K562 (cell line): ENCODE measurements around the gene TTC38. TPM values are rescaled to one million over a fixed set of nuclear protein-coding genes. Genes with fewer than 3 reads are reported as not detected.

ENCODE experiments used
- CHAMP1 ChIP-seq: fragments of 450-650 bp; IDR thresholded peaks from 2 replicates; pipeline ENCODE4 v1.6.1; 2016; ENCODE audit warnings: mild to moderate bottlenecking
- CUX1 ChIP-seq: fragments of 200-800 bp; sonication (Bioruptor generic); IDR thresholded peaks from 2 replicates; pipeline ENCODE4 v1.6.1; 2016; ENCODE audit warnings: missing genetic modification characterization, missing compliant biosample characterization
- FIP1L1 ChIP-seq: fragments of 200-400 bp; formaldehyde crosslinking; IDR thresholded peaks from 2 replicates; pipeline ENCODE4 v1.6.1; 2018; ENCODE audit warnings: mild to moderate bottlenecking, low read depth, low read length; ENCODE audit not compliant: poor library complexity, severe bottlenecking
- FOSL1 ChIP-seq: fragments of 200-800 bp; sonication (Bioruptor generic); conservative IDR thresholded peaks from 2 replicates; pipeline ENCODE4 v1.6.1; 2016; ENCODE audit warnings: missing genetic modification characterization, missing compliant biosample characterization
- HDAC8 ChIP-seq: fragments of 450-650 bp; IDR thresholded peaks from 2 replicates; pipeline ENCODE4 v1.6.1; 2016; ENCODE audit warnings: mild to moderate bottlenecking, missing genetic modification characterization, moderate library complexity, missing compliant biosample characterization
- ILK ChIP-seq: fragments of 450-650 bp; IDR thresholded peaks from 2 replicates; pipeline ENCODE4 v1.6.1; 2016; ENCODE audit warnings: missing genetic modification characterization, low read depth, mild to moderate bottlenecking, missing compliant biosample characterization, moderate library complexity, borderline replicate concordance
- MYBL2 ChIP-seq, 2 experiments: fragments of 450-650 bp in 1 of 2; sonication (generic) in 1 of 2; formaldehyde crosslinking in 1 of 2; IDR thresholded peaks; 2 replicates each; pipeline versions ENCODE4 v1.6.1 to v1.8.1; 2017 to 2022; ENCODE audit warnings: borderline replicate concordance in 1 of 2, inconsistent platforms in 1 of 2, low read depth in 1 of 2, mild to moderate bottlenecking in 1 of 2, missing genetic modification reagents in 1 of 2, moderate library complexity in 1 of 2
- NUFIP1 ChIP-seq: fragments of 450-650 bp; IDR thresholded peaks from 2 replicates; pipeline ENCODE4 v1.6.1; 2018; ENCODE audit not compliant: partially characterized antibody
- SNAPC5 ChIP-seq: fragments of 250-450 bp; sonication (Bioruptor Pico); IDR thresholded peaks from 2 replicates; pipeline ENCODE4 v1.8.0; 2021; ENCODE audit warnings: moderate library complexity, mild to moderate bottlenecking, inconsistent platforms
- SNIP1 ChIP-seq: fragments of 450-650 bp; IDR thresholded peaks from 2 replicates; pipeline ENCODE4 v1.7.1; 2017; ENCODE audit warnings: low read depth, mild to moderate bottlenecking
- TRIM24 ChIP-seq, 2 experiments: fragments of 450-650 bp; IDR thresholded peaks; 2 replicates each; pipeline ENCODE4 v1.6.1; 2016
- UBTF ChIP-seq, 2 experiments: IDR thresholded peaks; 2 replicates each; pipeline ENCODE4 v1.6.1; 2012; ENCODE audit warnings: improper control_type of control experiment in 2 of 2, low read depth in 2 of 2, low read length in 2 of 2, borderline replicate concordance in 1 of 2
- ZBTB26 ChIP-seq: fragments of 450-650 bp; formaldehyde crosslinking; IDR thresholded peaks from 2 replicates; pipeline ENCODE4 v1.4.0; 2022; ENCODE audit warnings: missing genetic modification characterization
- polyA plus RNA-seq, 8 experiments: library from polyadenylated mRNA; depleted of rRNA in 4 of 8; stranded (reverse) in 5 of 8; unstranded in 3 of 8; fragments of >200 nt; fragmentation: Nextera tagmentation in 2 of 8; fragmentation: Illumina TruSeq in 1 of 8; extraction: Ambion mirVana in 2 of 8; extraction: Trizol in 1 of 8; gene quantifications; 2 replicates each; pipeline versions ENCODE4 v1.2.1 to v1.2.3, GENCODE V29; 2011 to 2014; ENCODE audit warnings: inconsistent platforms in 1 of 8, missing spikeins in 1 of 8
- total RNA-seq, 7 experiments: library from RNA; depleted of rRNA in 6 of 7; stranded (reverse); fragments of >200 nt in 6 of 7; fragmentation: Illumina TruSeq in 2 of 7; extraction: Trizol in 2 of 7; gene quantifications; 2 replicates each; pipeline versions ENCODE4 v1.2.1 to v1.2.3, GENCODE V29; 2011 to 2021; ENCODE audit warnings: low replicate concordance in 1 of 7

Gene TTC38
- total and polyA plus RNA-seq, 9 of the 15 experiments (the other 6 are each of a cell fraction or from before 2014, with no cell fraction given): 0.84 to 28.4 (median 18.1) TPM

GRCh38 chr22:46335201-46336118 lies 67.7 kb downstream of the TTC38 start, which contains the start of gene TRMU (continued):
- TF ChIP-seq CUX1 (CRISPR knock-in tag) (no peak), NUFIP1 (no peak), FIP1L1 (peak; percentile 83), FOSL1 (tag) (no peak), HDAC8 (tag) (no peak; the same call in 1 of the 2 replicates), TRIM24 (IDR thresholded peaks at IDR 0.05) (peak in 1 of 2 experiments; percentile 95; a peak in 2 of 4 replicates), ZBTB26 (CRISPR knock-in tag) (no peak), MYBL2 (IDR thresholded peaks at IDR 0.05; ENCODE audit: low read depth) (no peak), MYBL2 (CRISPR knock-in tag; IDR thresholded peaks at IDR 0.05; ENCODE audit: borderline replicate concordance) (no peak), UBTF (IDR thresholded peaks at IDR 0.05; ENCODE audit: borderline replicate concordance in 1 of 2, low read depth in 2 of 2, low read length in 2 of 2) (peak; percentile 83 to 86; a peak in 3 of 4 replicates), SNAPC5 (CRISPR knock-in tag) (no peak), SNIP1 (no peak), CHAMP1 (no peak), ILK (tag) (no peak)
